ENCODE measurements around the gene FANK1.

Gene FANK1

DNA sequence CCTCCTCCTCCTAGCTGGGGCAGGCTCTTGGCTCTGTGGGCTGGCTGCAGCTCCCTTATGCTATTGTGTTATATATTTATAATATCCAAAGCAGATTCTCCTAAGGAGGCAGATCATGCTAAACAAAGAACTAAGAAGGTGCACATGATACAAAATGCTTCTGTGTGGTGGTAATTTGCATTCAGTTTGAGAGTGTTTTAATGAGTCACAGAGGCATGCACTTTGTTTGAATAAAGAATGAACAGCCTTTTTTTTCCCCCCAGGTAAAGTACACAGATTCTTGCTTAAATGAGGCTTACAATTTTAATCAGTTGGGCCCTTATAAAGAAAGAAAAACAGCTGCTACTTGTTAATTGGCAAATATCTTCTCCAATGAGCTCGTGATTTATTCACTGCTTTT lies 95.0 kb downstream of the FANK1 start:
- no peaks in the 10 kb centered on the region for H3K4me1 ChIP-seq (ENCODE audit: low read length)
- no peaks in the 10 kb centered on the region for H4K20me1 ChIP-seq (ENCODE audit: insufficient read depth, low read length)
- peaks cover 7% of the 10 kb centered on the region for H3K27me3 ChIP-seq (replicated peaks; ENCODE audit: insufficient read depth, low read length)
- H3K4me3 ChIP-seq (ENCODE audit: low read length) = no peak overlapping the region
- H3K27ac ChIP-seq (ENCODE audit: low read length) = no peak overlapping the region
- H3K9ac ChIP-seq (ENCODE audit: low read length) = no peak overlapping the region
- 0 out of 2 replicates have a peak, but pooled peaks cover 2% of the 10 kb centered on the region for H3K9me3 ChIP-seq (replicated peaks; ENCODE audit: insufficient read depth, low read length)
- TF ChIP-seq EZH2phosphoT487 (IDR thresholded peaks at IDR 0.05; ENCODE audit: low read length) (no peak), EZH2 (optimal IDR thresholded peaks at IDR 0.05; ENCODE audit: low read depth, low read length) (no peak), CTCF (IDR thresholded peaks at IDR 0.05; ENCODE audit: low read length) (no peak)
- no peaks in the 10 kb centered on the region for H3K36me3 ChIP-seq (replicated peaks; ENCODE audit: insufficient read depth, low read length)
- no peaks in the 10 kb centered on the region for H3K79me2 ChIP-seq (ENCODE audit: low read length)
- H3K9me2 ChIP-seq (replicated peaks; ENCODE audit: insufficient read depth, low read length) = no peaks in the 10 kb centered on the region
- DNase-seq = no peak
- no peak overlapping the region for H3K4me2 ChIP-seq (ENCODE audit: low read depth, low read length)
- no peak overlapping the region for H2AFZ ChIP-seq (ENCODE audit: low read length)
- H3F3A ChIP-seq (ENCODE audit: insufficient read depth, low read length) = no peaks in the 10 kb centered on the region

GRCh38 chr10:125992254-125992653 lies 95.9 kb downstream of the FANK1 start:
- H3K36me3 ChIP-seq (replicated peaks; ENCODE audit: insufficient read depth, low read length) = no peaks in the 10 kb centered on the region
- H4K20me1 ChIP-seq (ENCODE audit: insufficient read depth, low read length) = no peaks in the 10 kb centered on the region
- no peak for DNase-seq
- no peaks in the 10 kb centered on the region for H3K4me1 ChIP-seq (ENCODE audit: low read length)
- H3K9me3 ChIP-seq (replicated peaks; ENCODE audit: insufficient read depth, low read length) = 0 out of 2 replicates have a peak, but pooled peaks cover 4% of the 10 kb centered on the region
- no peak overlapping the region for H3K4me3 ChIP-seq (ENCODE audit: low read length)
- no peak overlapping the region for H3K9ac ChIP-seq (ENCODE audit: low read length)
- H3K4me2 ChIP-seq (ENCODE audit: low read depth, low read length) = no peak overlapping the region
- no peak overlapping the region for H3K27ac ChIP-seq (ENCODE audit: low read length)
- TF ChIP-seq EZH2 (optimal IDR thresholded peaks at IDR 0.05; ENCODE audit: low read depth, low read length) (no peak), EZH2phosphoT487 (IDR thresholded peaks at IDR 0.05; ENCODE audit: low read length) (no peak), CTCF (IDR thresholded peaks at IDR 0.05; ENCODE audit: low read length) (no peak)
- H2AFZ ChIP-seq (ENCODE audit: low read length) = no peak overlapping the region
- H3K9me2 ChIP-seq (replicated peaks; ENCODE audit: insufficient read depth, low read length) = no peaks in the 10 kb centered on the region
- H3F3A ChIP-seq (ENCODE audit: insufficient read depth, low read length) = no peaks in the 10 kb centered on the region
- H3K79me2 ChIP-seq (ENCODE audit: low read length) = no peaks in the 10 kb centered on the region
- peaks cover 10% of the 10 kb centered on the region for H3K27me3 ChIP-seq (replicated peaks; ENCODE audit: insufficient read depth, low read length)

- Histone ChIP-seq H3K9me2 (replicated peaks; ENCODE audit: insufficient read depth, low read length) (no peaks in the 10 kb centered on the region), H3K9me3 (replicated peaks; ENCODE audit: insufficient read depth, low read length) (0 out of 2 replicates have a peak, but pooled peaks cover 4% of the 10 kb centered on the region), H3K27ac (ENCODE audit: low read length) (no peak overlapping the region), H3K4me1 (ENCODE audit: low read length) (no peaks in the 10 kb centered on the region), H3K4me2 (ENCODE audit: low read depth, low read length) (no peak overlapping the region), H3K4me3 (ENCODE audit: low read length) (no peak overlapping the region), H2AFZ (ENCODE audit: low read length) (no peak overlapping the region), H3K27me3 (replicated peaks; ENCODE audit: insufficient read depth, low read length) (peaks cover 10% of the 10 kb centered on the region), H3K79me2 (ENCODE audit: low read length) (no peaks in the 10 kb centered on the region), H3K9ac (ENCODE audit: low read length) (no peak overlapping the region), H3K36me3 (replicated peaks; ENCODE audit: insufficient read depth, low read length) (no peaks in the 10 kb centered on the region), H3F3A (ENCODE audit: insufficient read depth, low read length) (no peaks in the 10 kb centered on the region), H4K20me1 (ENCODE audit: insufficient read depth, low read length) (no peaks in the 10 kb centered on the region)
- DNase-seq = no peak
- TF ChIP-seq EZH2 (optimal IDR thresholded peaks at IDR 0.05; ENCODE audit: low read depth, low read length) = no peak
- TF ChIP-seq CTCF (IDR thresholded peaks at IDR 0.05; ENCODE audit: low read length) = no peak
- no peak for TF ChIP-seq EZH2phosphoT487 (IDR thresholded peaks at IDR 0.05; ENCODE audit: low read length)
Measured at GRCh38 chr10:125994601-125995000, 98.2 kb downstream of the FANK1 start.

Measured in MM.1S (cell line).